ENCODE data around the gene SEC14L5. TPM values are rescaled to one million over a fixed set of nuclear protein-coding genes. Genes with fewer than 3 reads are reported as not detected.
A peak's percentile ranks its signal among the peaks of the same experiment; 100 is the strongest.

SEC14L5 gene
- polyA plus RNA-seq, 3 donors, result 0.03 TPM; not detected in 2

GRCh38 chr16:5008311-5008731 lies 50.2 kb downstream of the SEC14L5 start:
- 89% methylated on average over 16 of the region's 18 CpGs for WGBS (ENCODE audit: insufficient coverage)
- H3K4me3 ChIP-seq (replicated peaks in 1 of 3; ENCODE audit: low read depth in 2 of 3, low read length in 3 of 3), result no peak overlapping the region
- no peaks in the 10 kb centered on the region for H3K4me1 Mint-ChIP-seq
- H4K20me1 ChIP-seq (ENCODE audit: insufficient read depth, low read length), result no peaks in the 10 kb centered on the region
- no peak overlapping the region for H3K4me2 ChIP-seq (replicated peaks; ENCODE audit: extremely low read depth, low read length, poor library complexity, severe bottlenecking)
- peak overlapping the region in 1 of 2 donors; percentile 42 for H3K4me3 Mint-ChIP-seq
- H3K79me2 ChIP-seq (ENCODE audit: insufficient read depth, low read length), result no peaks in the 10 kb centered on the region
- H3K9me3 ChIP-seq (replicated peaks in 1 of 2; ENCODE audit: control insufficient read depth in 1 of 2, insufficient read depth in 1 of 2, low read length in 2 of 2), result no peaks in the 10 kb centered on the region
- no peak overlapping the region for H3K27ac ChIP-seq (ENCODE audit: low read depth in 1 of 2, low read length in 2 of 2)
- no peaks in the 10 kb centered on the region for H3K9me3 Mint-ChIP-seq
- H3K27me3 ChIP-seq (ENCODE audit: control insufficient read depth in 2 of 2, insufficient read depth in 2 of 2, low read length in 2 of 2), result no peaks in the 10 kb centered on the region
- no peaks in the 10 kb centered on the region for H3K4me1 ChIP-seq (ENCODE audit: control insufficient read depth in 1 of 2, insufficient read depth in 2 of 2, low read length in 2 of 2)
- no peak for DNase-seq
- peaks cover 2 to 18% (median 6%) of the 10 kb centered on the region in 3 donors for H3K27me3 Mint-ChIP-seq (ENCODE audit: low read depth in 3 of 3)
- H2AFZ ChIP-seq (ENCODE audit: insufficient read depth, low read depth, low read length, poor library complexity, severe bottlenecking), result no peak overlapping the region
- no peaks in the 10 kb centered on the region for H3K36me3 Mint-ChIP-seq
- H3K9ac ChIP-seq (ENCODE audit: insufficient read depth, low read length, poor library complexity, severe bottlenecking), result no peak overlapping the region
- H3K27ac Mint-ChIP-seq, result no peak overlapping the region
- H3K36me3 ChIP-seq (replicated peaks in 1 of 2; ENCODE audit: control insufficient read depth in 1 of 2, insufficient read depth in 2 of 2, low read length in 2 of 2), result no peaks in the 10 kb centered on the region
- TF ChIP-seq CTCF (IDR thresholded peaks at IDR 0.05), result no peak
- intact Hi-C loops (cut with micrococcal nuclease), result no loop called here

- Histone ChIP-seq H3K79me2 (ENCODE audit: insufficient read depth, low read length) (no peaks in the 10 kb centered on the region), H3K27me3 (ENCODE audit: control insufficient read depth in 2 of 2, insufficient read depth in 2 of 2, low read length in 2 of 2) (no peaks in the 10 kb centered on the region), H2AFZ (ENCODE audit: insufficient read depth, low read depth, low read length, poor library complexity, severe bottlenecking) (no peak overlapping the region), H3K9me3 (replicated peaks in 1 of 2; ENCODE audit: control insufficient read depth in 1 of 2, insufficient read depth in 1 of 2, low read length in 2 of 2) (no peaks in the 10 kb centered on the region), H3K4me2 (replicated peaks; ENCODE audit: extremely low read depth, low read length, poor library complexity, severe bottlenecking) (no peak overlapping the region), H3K27ac (ENCODE audit: low read depth in 1 of 2, low read length in 2 of 2) (no peak overlapping the region), H3K9ac (ENCODE audit: insufficient read depth, low read length, poor library complexity, severe bottlenecking) (no peak overlapping the region), H3K4me1 (ENCODE audit: control insufficient read depth in 1 of 2, insufficient read depth in 2 of 2, low read length in 2 of 2) (no peaks in the 10 kb centered on the region), H3K4me3 (replicated peaks in 1 of 3; ENCODE audit: low read depth in 2 of 3, low read length in 3 of 3) (no peak overlapping the region), H4K20me1 (ENCODE audit: insufficient read depth, low read length) (no peaks in the 10 kb centered on the region), H3K36me3 (replicated peaks in 1 of 2; ENCODE audit: control insufficient read depth in 1 of 2, insufficient read depth in 2 of 2, low read length in 2 of 2) (no peaks in the 10 kb centered on the region)
- Mint-ChIP-seq H3K27ac (no peak overlapping the region), H3K9me3 (no peaks in the 10 kb centered on the region), H3K36me3 (no peaks in the 10 kb centered on the region), H3K4me3 (no peak overlapping the region), H3K4me1 (no peaks in the 10 kb centered on the region), H3K27me3 (ENCODE audit: low read depth in 3 of 3) (peaks cover 2 to 20% (median 6%) of the 10 kb centered on the region in 3 donors)
- TF ChIP-seq CTCF (IDR thresholded peaks at IDR 0.05), result no peak
- DNase-seq, result no peak
- intact Hi-C loops (cut with micrococcal nuclease), result no loop called here
- 53% methylated on average over 13 of the region's 15 CpGs for WGBS (ENCODE audit: insufficient coverage)
Measured at GRCh38 chr16:5010576-5011329, 52.6 kb downstream of the SEC14L5 start.

Data from CD14-positive monocyte (primary cell).